H1 (cell line): ENCODE results near the gene KREMEN1. TPM values are rescaled to one million over a fixed set of nuclear protein-coding genes. Genes with fewer than 3 reads are reported as not detected.

Experiments
- RBBP5 ChIP-seq: IDR thresholded peaks from 2 replicates; pipeline ENCODE4 v1.7.1; 2012; ENCODE audit warnings: low read depth, mild to moderate bottlenecking, inconsistent platforms, low read length, moderate library complexity, borderline replicate concordance
- SAP30 ChIP-seq: fragments of 300-600 bp; sonication (generic); IDR thresholded peaks from 2 replicates; pipeline ENCODE4 v1.7.1; 2012; ENCODE audit warnings: low read length, moderate library complexity, mild to moderate bottlenecking, inconsistent platforms; ENCODE audit not compliant: insufficient read depth, insufficient replicate concordance
- SP2 ChIP-seq: IDR thresholded peaks from 2 replicates; pipeline ENCODE4 v1.6.1; 2012; ENCODE audit warnings: mild to moderate bottlenecking, low read length, inconsistent platforms
- polyA plus RNA-seq, 7 experiments: library from polyadenylated mRNA; depleted of rRNA in 3 of 7; stranded (reverse) in 5 of 7; unstranded in 2 of 7; fragments of >200 nt in 5 of 7; fragments of 200-250 nt in 2 of 7; gene quantifications; 1 replicate in 5 of 7; 2 replicates in 1 of 7; 4 replicates in 1 of 7; pipeline versions ENCODE4 v1.2.1 to v1.2.3, GENCODE V29; 2011 to 2013; ENCODE audit warnings: missing spikeins in 2 of 7, mixed read lengths in 2 of 7
- total RNA-seq: library from RNA; stranded (reverse); fragmentation: NEBNext Ultra II Directional; extraction: Animal tissue kit (Norgen Biotek cat#: 25700); gene quantifications from 2 replicates; pipeline ENCODE4 v1.2.1, GENCODE V29; 2021

KREMEN1 gene
- total and polyA plus RNA-seq, 2 of the 8 experiments (the other 6 are each of a cell fraction or from before 2014, with no cell fraction given): 2.1 to 3.2 TPM

GRCh38 chr22:29030618-29031226, 42.1 kb upstream of the KREMEN1 start (continued):
- TF ChIP-seq RBBP5 (0 out of 2 replicates have a peak, but pooled peaks have one; percentile 46), SAP30 (no peak), SP2 (no peak)
